ENCODE data around the gene TNFAIP8. TPM values are rescaled to one million over a fixed set of nuclear protein-coding genes. Genes with fewer than 3 reads are reported as not detected.

TNFAIP8 gene
- total and polyA plus RNA-seq, 9 of the 15 experiments (the other 6 are each of a cell fraction or from before 2014, with no cell fraction given) = 29.9 to 52.2 (median 44.8) TPM

GRCh38 chr5:119360905-119361593 lies 5.2 kb downstream of the TNFAIP8 start:
- ATAC-seq (no peak), FAIRE-seq (no peak), DNase-seq (ENCODE audit: extremely low read depth in 1 of 4, low spot score in 3 of 4) (no peak)
- no peaks in the 10 kb centered on the region for H3K9me3 ChIP-seq (replicated peaks; ENCODE audit: control insufficient read depth, insufficient read depth, low read depth, low read length)
- no peaks in the 10 kb centered on the region for H3K27me3 ChIP-seq (ENCODE audit: control insufficient read depth in 2 of 2, insufficient read depth in 2 of 2, low read length in 2 of 2)
- intact Hi-C loops (cut with micrococcal nuclease) (no loop called here), in situ Hi-C loops (cut with MboI) (no loop called here)
- no TSS peak for BruUV-seq (replicated peaks)
- H3K4me1 ChIP-seq (replicated peaks in 1 of 2; ENCODE audit: control insufficient read depth in 2 of 2, insufficient read depth in 2 of 2, low read length in 2 of 2) = peaks cover 0 to 56% of the 10 kb centered on the region in 2 experiments; a peak in 4 of 5 replicates
- H3K9me1 ChIP-seq (ENCODE audit: control insufficient read depth, insufficient read depth, low read length) = peaks cover 3% of the 10 kb centered on the region
- no peaks in the 10 kb centered on the region for H4K20me1 ChIP-seq (replicated peaks; ENCODE audit: control insufficient read depth, insufficient read depth, low read length)
- H3K4me3 ChIP-seq = no peak overlapping the region
- H3K4me2 ChIP-seq (ENCODE audit: insufficient read depth, low read length) = 0 out of 2 replicates have a peak overlapping the region, but pooled peaks have one; percentile 32
- H3K36me3 ChIP-seq (ENCODE audit: control insufficient read depth, insufficient read depth, low read length) = no peaks in the 10 kb centered on the region; the same call in 1 of the 3 replicates
- no peak overlapping the region for H3K9ac ChIP-seq (ENCODE audit: insufficient read depth in 1 of 2, low read depth in 2 of 2, low read length in 2 of 2)
- 62% methylated on average over 5 of the region's 5 CpGs for WGBS (ENCODE audit: insufficient coverage, low coverage, missing lambda C conversion rate)
- TF ChIP-seq, protein P1, sequence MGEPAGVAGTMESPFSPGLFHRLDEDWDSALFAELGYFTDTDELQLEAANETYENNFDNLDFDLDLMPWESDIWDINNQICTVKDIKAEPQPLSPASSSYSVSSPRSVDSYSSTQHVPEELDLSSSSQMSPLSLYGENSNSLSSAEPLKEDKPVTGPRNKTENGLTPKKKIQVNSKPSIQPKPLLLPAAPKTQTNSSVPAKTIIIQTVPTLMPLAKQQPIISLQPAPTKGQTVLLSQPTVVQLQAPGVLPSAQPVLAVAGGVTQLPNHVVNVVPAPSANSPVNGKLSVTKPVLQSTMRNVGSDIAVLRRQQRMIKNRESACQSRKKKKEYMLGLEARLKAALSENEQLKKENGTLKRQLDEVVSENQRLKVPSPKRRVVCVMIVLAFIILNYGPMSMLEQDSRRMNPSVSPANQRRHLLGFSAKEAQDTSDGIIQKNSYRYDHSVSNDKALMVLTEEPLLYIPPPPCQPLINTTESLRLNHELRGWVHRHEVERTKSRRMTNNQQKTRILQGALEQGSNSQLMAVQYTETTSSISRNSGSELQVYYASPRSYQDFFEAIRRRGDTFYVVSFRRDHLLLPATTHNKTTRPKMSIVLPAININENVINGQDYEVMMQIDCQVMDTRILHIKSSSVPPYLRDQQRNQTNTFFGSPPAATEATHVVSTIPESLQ (CRISPR knock-in tag; IDR thresholded peaks at IDR 0.05) = no peak
- TF ChIP-seq ZNF316 (IDR thresholded peaks at IDR 0.05) = 0 out of 2 replicates have a peak, but pooled peaks have one; percentile 15
- TF ChIP-seq ZNF253 (CRISPR knock-in tag; conservative IDR thresholded peaks at IDR 0.05) = no peak
- TF ChIP-seq EGR1 (conservative IDR thresholded peaks at IDR 0.05) = peak; percentile 58
- TF ChIP-seq THRAP3 (IDR thresholded peaks at IDR 0.05; ENCODE audit: borderline replicate concordance) = no peak
- no peak for TF ChIP-seq ZNF644 (tag; IDR thresholded peaks at IDR 0.05; ENCODE audit: low read depth)
- TF ChIP-seq CEBPB (tag; IDR thresholded peaks at IDR 0.05) = 0 out of 2 replicates have a peak, but pooled peaks have one; percentile 10
- no peak for TF ChIP-seq SRSF3 (IDR thresholded peaks at IDR 0.05; ENCODE audit: insufficient read depth, low read length)
- TF ChIP-seq ZNF444 (CRISPR knock-in tag; IDR thresholded peaks at IDR 0.05) = no peak
- TF ChIP-seq C11orf30 (IDR thresholded peaks at IDR 0.05; ENCODE audit: low read depth) = peak; percentile 34; the same call in 1 of the 2 replicates
- CTCF ChIA-PET (ENCODE audit: low intra/inter-chr PET ratio) = no interaction called here
- peaks cover 53% of the 10 kb centered on the region for H3K79me2 ChIP-seq (ENCODE audit: control insufficient read depth, insufficient read depth, low read length)
- POLR2A ChIA-PET = interaction anchor here (0.6 to 2.6 kb wide), 4 partner anchors 10 to 171 kb away, joined by 3 to 5 read pairs (median 3); no protein-coding TSS in a partner anchor
- no peak overlapping the region for H3K27ac ChIP-seq (ENCODE audit: extremely low read depth, low read depth, low read length)
- no peak overlapping the region for H2AFZ ChIP-seq (ENCODE audit: low read depth, low read length)
